Stimulated activated CD4-positive, alpha-beta T cell treated with anti-CD3 and anti-CD28 coated beads, Interleukin-2, amount 100 ng/mL, for 24 hours (primary cell): ENCODE measurements around the gene AK4.

Experiments used
- DNase-seq, 2 donors: peaks; one replicate each; pipeline ENCODE4 v3.0.0-alpha.2; 2020

The AK4 gene

DNA sequence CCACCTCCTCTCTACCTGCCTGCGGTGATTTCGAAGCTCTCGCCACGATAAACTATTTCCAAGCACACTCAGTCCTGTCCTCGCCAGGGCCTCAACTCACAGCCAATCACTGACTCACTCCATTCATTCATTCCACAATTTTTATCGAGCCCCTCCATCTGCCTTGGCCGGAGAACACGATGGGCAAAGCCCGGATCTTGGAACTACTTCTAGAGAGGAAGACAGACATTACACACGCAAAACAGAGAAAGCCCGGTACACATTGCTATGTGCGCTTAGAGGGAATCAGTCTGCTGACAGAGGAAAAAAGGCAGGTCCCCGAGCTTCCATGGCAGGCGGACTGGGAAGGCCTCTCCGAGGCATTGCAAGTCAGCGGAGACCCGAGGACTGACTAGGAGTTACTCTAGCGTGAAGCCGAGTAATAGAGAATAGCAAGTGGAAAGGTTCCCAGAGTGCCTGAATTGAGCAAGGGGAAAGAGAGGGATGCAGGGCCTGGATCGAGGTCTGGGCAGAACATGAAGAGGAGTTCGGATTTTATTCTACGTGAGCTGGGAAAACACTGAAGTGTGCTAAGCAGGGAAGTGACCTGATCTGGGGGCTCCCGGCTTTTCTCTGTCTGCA is 107.1 kb downstream of the AK4 start:
- no peak for DNase-seq

DNA sequence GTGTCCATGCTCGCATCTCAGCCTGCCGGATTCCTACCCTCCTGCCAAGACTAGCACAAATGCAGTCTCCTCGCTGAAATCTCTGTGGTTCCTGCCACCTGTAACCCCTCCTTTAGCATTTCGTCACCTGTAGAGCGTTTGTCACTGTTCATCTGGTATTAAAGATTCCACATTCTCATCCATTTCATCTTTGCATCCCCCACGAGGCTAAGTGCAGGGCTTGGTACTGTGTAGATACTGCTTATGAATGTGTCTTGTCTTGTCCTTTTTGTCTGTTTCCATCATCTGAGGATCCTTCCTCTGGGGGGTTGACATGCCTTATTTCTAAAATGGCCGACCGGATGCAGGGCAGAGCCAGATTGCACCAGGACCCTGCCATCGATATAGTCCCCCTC is 107.7 kb downstream of the AK4 start:
- DNase-seq, result no peak

DNA sequence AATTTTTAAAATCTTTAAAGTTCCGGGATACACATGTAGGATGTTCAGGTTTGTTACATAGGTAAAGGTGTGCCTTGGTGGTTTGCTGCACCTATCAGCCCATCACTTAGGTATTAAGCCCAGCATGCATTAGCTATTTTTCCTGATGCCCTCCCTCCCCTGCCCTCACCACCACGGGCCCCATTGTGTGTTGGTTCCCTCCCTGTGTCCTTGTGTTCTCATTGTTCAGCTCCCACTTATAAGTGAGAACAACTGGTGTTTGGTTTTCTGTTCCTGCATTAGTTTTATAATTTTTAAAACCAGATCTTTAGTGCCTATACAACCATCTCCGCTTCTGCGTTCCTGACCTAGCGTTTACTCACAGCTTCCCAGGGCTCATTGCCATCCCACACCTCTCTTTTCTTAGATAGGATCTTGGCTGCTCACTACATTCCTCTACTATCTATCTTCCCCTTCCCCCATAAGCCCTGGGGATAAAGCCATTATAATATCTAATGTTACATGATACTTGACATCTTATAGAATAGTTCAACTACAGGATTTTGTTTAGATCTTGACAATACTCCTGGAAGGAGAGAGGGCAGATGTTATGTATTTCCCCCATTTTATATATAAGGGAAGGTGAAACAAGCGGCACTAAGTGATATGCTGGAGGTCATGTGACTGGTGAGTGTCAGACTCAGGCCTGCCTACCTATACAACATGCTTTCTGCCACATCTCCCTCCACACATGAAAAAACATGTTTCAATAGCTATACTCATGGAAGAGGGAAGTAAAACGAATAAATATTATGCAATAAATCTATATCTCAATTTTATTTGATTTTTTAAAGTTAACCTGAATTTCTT is 109.1 kb downstream of the AK4 start:
- DNase-seq, result no peak

DNA sequence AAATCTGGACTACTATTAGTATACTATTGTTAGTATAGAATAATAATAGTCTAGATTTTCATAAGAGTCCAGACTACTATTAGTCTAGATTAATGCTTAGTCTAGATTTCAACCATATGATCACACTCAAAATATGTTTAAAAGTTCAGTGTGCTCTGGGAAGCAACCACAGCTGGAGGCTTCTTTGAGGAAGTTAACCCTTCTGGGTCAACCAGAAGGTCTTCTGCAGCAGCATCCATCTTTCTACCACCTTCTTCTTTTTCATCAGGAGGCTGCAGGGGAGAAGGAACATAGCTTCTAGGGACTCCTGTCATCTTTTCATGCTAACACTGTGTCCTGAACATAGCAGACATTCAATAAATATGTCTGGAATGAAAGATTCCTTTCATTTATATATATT is 110.1 kb downstream of the AK4 start:
- DNase-seq, result no peak

DNA sequence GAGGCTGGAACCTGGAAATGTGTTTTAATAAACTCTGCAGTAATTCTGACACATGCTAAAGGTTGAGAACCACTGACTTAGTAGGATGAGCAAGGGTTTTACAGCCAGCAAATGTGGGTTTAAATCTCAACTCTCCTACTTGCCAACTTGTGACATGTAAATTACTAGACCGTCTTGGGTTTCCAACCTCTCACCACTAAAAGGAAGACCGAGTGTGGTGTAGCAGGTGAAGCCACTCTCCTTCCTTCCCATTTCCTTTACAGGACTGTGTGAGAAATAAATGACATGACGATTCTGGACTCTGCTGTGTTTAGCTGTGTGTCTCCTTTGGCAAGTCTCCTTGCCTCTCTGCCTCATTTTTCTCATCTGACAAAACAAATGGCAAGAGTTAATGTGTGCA is 111.8 kb downstream of the AK4 start:
- DNase-seq, result no peak

DNA sequence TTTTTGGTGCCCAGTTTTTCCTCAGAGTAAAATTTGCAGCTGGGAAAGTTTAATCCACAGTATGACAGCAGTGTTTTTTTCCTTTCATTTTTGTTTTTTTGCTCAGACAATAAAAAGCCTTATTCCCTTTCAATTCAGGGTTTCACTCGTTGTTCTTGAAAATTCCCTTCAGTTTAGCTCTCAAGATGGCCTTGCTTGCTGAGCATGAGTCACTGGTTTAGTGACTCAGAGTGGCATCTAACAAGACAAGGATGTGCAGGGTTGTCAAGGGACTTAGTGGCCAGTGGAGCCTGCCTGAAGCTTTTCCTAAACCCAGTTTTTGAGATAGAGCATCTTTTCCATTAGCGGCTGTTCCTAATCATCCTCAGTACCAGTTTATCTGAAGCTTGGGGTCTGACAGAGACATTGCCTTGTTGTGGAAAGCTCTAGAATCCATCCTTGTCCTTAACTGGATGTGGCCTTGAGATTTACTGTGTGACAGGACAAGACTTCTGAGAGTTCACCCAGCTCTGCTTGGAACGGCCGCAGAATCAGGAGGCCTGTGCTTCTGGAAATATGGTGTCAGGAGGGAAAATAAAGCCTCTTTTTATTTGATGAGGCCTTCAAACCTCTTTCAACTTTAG is 113.0 kb downstream of the AK4 start:
- no peak for DNase-seq

DNA sequence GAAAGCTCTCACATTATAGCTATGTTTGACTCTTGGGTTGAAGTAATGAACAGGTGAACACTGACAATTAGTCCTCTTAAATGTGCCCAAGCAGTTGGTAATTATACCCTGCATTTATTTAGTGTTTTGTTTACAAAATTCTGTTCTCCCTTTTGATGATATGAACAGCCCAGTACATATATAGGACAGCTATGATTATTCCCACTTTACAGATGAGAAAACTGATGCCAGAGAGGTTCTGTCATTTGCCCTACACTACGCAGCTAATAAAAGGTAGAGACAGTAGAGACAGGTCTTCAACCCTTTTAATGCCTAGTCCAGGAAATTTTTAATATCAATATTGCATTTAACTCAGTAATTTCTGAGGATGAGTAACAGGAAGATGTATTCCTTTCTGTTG is 115.3 kb downstream of the AK4 start:
- no peak for DNase-seq

DNA sequence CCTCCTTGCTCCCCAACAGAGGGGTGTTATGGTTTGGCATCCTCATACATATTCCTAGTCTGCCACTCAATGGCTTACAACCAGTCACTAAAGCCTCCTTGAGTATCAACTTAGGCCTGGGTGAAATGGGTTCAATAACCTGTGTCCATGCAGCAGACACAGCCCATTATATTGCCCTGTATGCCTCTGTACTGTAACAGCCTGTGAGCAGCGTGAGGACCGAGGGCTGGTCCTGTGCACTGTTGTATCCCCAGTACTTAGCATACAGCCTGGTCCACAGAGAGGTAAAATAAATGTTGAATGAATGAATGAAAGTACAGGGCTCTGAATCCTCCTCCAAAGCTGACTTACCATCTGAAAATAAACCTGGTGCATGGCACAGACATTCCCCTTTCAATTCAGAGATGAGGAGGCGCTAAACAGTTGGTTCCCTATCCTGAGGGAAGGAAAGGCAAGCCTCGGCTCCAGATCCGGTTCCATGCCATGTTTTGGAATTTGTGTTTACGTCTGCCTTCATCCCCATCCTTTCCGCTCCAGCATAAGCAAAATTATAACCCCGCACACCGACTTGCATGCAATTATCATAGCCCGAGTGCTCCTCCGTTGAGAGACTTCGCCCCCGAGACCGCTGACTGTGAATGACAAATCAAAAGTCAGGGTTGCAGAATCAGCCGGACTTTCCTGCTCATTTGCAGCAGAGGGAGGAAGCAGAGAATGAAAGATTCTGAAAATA is 116.4 kb downstream of the AK4 start:
- peak in 1 of 2 donors; percentile 10 for DNase-seq

DNA sequence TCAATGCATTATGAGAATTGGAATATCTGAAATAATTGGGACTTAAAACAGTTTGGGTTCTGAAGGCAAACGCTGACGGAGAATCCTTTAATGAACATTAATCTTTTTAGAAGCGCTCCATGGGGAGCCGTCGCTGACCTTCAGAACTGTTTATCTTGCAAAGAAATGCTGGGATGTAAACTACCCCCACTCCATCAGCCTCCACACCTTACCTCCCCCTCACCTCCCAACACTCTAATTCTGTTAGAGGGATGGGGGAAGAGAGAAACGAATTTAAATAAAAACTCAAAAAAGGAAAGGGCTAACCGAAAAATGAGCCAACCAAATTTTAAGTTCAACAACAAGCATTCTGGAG is 117.3 kb downstream of the AK4 start:
- no peak for DNase-seq

DNA sequence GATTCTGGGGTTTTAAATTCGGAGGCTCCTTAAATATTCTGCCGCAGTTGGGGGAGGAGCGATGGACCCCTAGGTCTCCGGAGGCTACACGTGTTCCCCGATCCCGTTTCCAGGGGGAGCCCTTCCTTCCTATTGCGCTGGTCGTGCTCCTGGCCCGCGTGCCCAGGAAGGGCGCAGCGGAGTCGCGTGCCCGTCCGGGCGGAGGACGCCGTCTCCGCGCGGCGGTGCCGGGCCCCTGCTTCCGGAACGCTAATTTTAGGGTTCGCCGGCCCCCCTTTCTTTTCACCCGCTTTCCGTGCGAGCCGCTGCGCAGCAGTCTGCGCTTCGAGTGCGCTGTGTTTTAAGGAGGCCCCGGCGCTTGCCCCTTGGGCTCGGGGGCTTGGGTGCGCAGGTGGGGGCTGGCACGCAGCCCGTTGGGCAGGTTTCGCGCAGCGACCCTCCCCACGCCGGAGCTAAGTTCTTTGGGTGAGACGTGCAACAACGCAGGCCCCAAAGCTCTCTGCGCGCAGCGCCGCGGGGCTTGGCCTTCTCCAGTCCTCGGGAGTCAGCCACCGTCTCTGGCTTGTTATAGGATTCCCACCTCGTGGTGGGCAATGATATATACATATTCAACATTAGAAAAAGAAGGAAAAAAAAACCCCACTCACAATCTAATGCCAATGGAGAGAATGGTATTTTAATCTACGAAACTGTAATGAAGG is 117.8 kb downstream of the AK4 start:
- peak; percentile 21 to 29 for DNase-seq

DNA sequence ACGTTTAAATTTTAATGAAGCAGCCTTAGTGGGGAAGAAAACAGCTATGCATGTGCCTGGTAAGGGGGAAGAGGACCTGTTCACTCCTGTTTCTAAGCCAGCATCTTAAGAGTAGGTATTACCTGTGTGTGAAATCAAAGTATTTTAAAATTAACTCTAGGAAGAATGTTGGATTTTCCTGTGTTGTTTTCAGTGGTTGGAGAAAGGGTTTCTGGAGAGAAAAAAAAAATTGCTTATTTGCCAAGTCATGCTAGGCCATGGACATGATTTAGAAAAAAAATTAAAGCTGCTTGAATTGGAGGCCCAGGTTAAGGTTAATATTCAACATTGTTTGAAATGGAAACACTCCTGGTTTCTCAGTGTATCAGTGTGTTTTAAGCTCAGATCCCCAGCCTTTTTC is 118.5 kb downstream of the AK4 start:
- no peak for DNase-seq

DNA sequence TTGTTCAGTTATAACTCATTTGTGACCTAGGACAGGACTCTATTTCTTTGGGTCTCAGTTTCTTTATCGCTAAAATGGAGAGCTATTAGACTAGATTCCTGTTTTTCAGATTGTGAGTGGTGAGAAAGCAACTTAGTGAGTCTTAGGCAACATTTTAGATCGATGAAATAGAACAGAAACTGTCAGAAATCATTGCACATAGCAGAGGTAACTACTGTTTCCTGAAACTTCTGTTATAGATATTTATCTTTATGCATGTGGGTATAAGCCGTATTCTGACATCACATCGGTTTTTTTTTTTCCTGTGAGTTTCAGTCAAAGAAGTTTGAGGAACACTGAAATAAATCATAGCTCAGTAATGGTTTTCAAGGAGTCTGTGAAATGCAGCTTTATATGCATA is 119.3 kb downstream of the AK4 start:
- DNase-seq, result no peak

DNA sequence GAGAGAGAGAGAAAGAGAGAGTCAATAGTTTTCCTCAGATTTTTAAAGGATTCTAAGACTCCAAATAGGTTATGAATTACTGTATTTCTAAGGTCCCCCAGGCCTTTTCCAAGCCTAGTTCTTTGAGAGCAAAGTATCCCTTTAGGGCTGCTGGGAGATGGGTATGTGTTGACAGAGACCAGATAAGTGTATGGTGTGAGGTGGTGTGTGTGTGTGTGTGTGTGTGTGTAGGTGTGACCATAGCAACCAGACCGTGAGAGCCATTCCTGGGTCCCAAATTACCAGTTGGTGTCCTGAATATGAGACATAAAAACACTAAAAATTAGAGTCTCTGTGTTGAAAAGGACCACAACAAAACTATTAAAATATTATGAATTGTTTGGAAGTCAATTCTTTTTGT is 119.7 kb downstream of the AK4 start:
- no peak for DNase-seq

DNA sequence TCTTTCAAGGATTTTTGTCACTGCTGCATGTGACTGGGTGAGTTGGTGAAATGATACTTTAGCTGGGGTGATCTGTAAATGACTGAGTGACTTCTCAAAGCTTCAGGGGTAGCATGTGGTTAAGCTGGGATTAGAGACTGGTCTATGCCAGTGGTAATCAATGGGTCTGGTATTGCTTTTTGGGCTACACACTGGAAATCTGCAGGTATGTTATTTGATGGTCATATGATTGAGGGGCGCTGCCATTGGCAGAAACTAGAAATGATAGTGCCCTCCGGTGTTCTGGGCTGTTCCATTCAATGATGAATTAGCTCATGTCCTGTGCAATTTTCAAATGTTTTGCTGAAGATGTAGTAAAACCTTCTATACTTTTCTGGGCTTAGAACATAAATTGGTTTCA is 121.6 kb downstream of the AK4 start:
- DNase-seq, result no peak

DNA sequence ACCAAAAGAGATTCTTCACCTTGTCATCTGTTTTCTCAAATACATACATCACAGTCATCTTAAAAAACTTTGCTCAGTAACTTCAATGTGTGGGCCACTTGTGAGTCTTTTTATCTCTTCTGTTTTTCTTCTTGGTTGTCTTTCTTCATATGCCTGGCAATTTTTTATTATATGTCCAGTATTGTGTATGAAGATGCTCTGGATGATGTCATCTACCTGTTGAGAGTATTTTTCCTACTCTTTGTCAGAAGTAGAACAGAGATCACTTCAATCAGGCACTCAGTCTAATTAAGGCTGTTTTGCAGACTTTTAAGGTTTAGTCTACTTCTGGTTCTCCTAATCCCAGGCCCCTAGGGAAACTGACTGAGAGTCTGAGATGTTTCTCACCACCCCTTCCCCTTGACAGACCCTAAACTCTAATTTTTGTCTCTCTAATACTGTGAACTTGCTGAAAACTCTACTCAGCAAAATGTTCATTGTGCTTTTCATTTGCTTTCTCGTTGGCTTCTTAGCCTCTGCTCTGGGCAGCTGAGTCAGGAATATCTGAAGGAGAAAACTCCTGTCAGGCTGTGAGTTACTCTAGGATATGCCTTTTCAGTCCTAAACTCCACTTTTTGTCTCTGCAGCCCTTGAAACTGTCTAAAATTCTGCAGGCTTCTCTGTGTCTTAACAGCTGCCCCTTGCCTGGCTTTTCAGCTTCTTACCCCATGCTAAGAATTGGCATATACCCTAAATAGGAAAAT is 128.4 kb downstream of the AK4 start:
- DNase-seq, result no peak

DNA sequence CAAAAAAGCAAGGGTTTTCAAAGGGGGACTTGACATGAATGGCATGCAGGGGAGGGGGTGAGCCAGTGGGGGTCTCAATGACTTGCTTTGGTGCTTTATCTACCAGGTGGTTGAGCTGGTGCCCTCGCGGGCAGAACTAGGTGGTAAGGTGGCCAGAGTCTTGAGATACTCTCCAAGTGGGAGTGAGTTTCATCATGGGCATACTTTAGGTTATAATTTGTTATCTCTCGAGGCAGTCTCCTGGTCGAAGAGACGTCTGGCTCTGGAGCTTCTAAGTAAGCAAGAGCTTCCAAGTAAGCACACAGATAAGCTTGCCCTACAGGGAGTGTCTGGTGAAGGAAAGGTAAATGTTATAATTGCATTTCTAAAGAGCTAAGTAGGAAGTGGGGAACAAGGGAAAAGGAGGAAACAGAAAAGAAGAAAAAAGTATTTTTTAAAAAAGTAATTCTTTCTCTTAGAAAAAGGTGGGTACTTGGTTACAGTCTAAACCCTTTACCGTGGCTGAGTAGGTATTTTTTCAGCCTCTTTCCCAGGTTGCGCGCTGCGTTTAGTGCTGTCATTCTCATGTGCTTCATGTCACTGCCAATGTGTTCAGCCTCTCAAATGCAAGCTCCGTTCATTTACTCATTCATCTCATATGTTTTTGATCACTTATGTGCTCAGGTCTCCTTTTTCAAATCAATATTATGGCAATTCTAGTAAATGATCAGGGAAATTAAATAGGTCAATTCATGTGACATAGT is 129.8 kb downstream of the AK4 start:
- no peak for DNase-seq

DNA sequence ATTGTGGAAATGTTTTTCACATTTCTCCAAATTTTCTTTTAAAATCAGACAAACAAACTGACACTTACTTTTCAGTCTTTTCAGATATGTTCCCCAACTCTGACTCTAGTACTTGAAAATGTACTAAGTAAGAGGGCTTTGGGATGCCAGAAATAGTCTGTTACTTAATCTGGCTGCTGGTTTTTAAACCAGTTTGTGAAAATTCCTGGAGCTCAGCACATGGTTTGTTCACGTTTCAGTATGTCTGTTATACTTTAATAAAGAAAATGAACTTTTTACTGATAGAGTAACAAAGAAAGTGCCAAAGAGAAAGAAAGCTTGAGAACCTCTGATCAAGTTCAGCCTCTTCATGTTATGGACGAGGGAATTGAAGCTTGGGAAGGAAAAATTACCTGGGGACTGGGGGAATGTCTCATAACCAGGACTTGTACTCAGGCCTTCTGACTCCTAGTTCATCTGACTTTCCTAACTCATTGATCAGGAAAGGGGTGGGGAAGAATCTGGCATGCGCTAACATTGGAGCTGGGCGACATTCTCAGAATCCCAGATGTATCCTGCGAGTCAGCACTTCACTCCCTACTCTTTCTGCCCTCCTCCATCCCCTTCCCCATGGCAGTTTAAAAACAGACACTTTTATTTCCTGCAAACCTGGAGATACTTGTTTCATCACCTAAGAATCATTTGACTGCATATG is 130.5 kb downstream of the AK4 start:
- no peak for DNase-seq

DNA sequence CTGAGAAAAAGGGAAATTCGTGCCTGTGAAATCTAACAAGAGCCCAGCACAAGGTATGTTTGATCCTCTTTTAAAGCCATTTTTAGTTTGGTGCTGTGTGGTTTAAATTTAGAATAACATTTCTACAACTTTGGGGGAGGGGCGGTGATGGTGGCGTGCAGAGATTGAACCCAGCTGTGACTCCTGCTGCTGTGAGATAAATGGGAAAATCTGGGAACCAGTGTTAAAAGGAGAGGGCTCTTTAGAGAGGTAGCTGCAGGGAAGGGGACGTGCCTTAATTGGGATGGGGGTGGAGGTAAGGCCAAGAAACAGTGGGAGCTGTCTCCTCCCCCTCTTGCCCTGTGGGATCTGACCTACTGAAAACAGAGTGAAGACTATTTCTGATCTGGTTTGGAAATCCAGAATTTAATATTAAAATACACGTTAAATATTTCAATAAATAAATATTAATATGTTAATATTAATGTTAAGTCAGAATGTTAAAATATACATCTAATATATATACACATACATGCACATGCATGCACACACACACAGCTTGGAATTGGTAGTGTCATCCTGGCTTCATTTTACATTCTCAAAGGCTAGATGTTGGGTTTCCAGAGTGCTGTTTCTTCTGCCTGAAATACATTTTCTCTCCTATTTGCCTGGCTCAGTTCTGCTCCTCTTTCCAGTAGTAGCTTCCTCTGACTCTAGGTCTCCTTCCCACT is 131.2 kb downstream of the AK4 start:
- DNase-seq, result no peak
